ENCODE data around the gene TENM3. TPM values are rescaled to one million over a fixed set of nuclear protein-coding genes. Genes with fewer than 3 reads are reported as not detected.

Gene TENM3
- total RNA-seq, 1 donor from 2014 or later = 2.8 TPM

DNA sequence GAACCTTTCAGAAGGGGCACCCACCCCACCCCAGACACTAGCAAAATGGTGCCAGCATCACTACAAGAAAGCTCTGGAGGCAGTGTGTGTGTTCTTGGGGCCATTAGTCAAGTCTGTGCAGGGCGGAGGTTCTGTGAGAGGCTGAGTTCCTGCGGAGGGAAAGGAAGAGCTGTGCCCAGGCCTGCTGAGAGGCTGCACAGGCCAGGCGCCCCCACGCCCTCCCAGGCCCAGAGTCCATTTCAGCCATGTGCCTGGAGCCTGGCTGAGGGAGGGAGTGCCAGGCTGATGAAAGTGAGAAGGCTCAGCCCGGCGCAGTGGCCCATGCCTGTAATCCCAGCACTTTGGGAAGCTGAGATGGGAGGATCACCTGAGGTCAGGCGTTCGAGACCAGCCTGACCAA, 584.0 kb downstream of the TENM3 start:
- H3K4me3 ChIP-seq = no peak overlapping the region
- DNase-seq (ENCODE audit: low spot score in 2 of 2) = no peak
- no peak overlapping the region for H3K27ac ChIP-seq
- no peaks in the 10 kb centered on the region for H3K27me3 ChIP-seq
- no peaks in the 10 kb centered on the region for H3K36me3 ChIP-seq
- no peaks in the 10 kb centered on the region for H3K9me3 ChIP-seq
- no peaks in the 10 kb centered on the region for H3K4me1 ChIP-seq
- intact Hi-C loops (cut with DNase I) = no loop called here
- TF ChIP-seq, protein P1, sequence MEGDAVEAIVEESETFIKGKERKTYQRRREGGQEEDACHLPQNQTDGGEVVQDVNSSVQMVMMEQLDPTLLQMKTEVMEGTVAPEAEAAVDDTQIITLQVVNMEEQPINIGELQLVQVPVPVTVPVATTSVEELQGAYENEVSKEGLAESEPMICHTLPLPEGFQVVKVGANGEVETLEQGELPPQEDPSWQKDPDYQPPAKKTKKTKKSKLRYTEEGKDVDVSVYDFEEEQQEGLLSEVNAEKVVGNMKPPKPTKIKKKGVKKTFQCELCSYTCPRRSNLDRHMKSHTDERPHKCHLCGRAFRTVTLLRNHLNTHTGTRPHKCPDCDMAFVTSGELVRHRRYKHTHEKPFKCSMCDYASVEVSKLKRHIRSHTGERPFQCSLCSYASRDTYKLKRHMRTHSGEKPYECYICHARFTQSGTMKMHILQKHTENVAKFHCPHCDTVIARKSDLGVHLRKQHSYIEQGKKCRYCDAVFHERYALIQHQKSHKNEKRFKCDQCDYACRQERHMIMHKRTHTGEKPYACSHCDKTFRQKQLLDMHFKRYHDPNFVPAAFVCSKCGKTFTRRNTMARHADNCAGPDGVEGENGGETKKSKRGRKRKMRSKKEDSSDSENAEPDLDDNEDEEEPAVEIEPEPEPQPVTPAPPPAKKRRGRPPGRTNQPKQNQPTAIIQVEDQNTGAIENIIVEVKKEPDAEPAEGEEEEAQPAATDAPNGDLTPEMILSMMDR (IDR thresholded peaks at IDR 0.05) = no peak

DNA sequence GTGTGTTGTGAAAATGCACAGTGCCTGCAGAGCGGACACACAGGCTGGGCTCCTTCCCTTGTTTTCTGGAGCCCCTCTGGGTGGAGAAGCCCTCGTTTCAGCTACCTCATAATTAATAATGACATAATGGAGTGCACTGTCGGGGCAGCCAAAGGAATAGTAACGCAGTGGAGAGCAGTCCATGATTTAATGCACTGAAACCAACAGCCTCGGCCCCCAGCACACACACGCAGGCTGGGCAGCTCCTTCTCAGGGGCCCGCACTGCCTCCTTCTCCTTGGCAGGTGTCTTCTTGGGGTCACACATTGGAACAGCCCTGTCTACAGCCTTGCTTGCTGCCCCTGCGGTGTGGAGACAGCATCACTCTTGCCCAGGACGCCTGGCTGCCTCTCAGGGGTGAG, 584.8 kb downstream of the TENM3 start:
- H3K36me3 ChIP-seq = no peaks in the 10 kb centered on the region
- H3K27me3 ChIP-seq = no peaks in the 10 kb centered on the region
- DNase-seq (ENCODE audit: low spot score in 2 of 2) = no peak
- no peak overlapping the region for H3K27ac ChIP-seq
- no peaks in the 10 kb centered on the region for H3K4me1 ChIP-seq
- TF ChIP-seq, protein P1 (IDR thresholded peaks at IDR 0.05) = no peak
- H3K4me3 ChIP-seq = no peak overlapping the region
- H3K9me3 ChIP-seq = no peaks in the 10 kb centered on the region
- intact Hi-C loops (cut with DNase I) = no loop called here

- Histone ChIP-seq H3K9me3 (no peaks in the 10 kb centered on the region), H3K27me3 (no peaks in the 10 kb centered on the region), H3K4me3 (no peak overlapping the region), H3K27ac (no peak overlapping the region), H3K36me3 (no peaks in the 10 kb centered on the region), H3K4me1 (no peaks in the 10 kb centered on the region)
- DNase-seq (ENCODE audit: low spot score in 2 of 2) = no peak
- intact Hi-C loops (cut with DNase I) = no loop called here
- TF ChIP-seq, protein P1 (IDR thresholded peaks at IDR 0.05) = no peak
These were observed 585.3 kb downstream of the TENM3 start for GRCh38 chr4:182828360-182829025.

DNA sequence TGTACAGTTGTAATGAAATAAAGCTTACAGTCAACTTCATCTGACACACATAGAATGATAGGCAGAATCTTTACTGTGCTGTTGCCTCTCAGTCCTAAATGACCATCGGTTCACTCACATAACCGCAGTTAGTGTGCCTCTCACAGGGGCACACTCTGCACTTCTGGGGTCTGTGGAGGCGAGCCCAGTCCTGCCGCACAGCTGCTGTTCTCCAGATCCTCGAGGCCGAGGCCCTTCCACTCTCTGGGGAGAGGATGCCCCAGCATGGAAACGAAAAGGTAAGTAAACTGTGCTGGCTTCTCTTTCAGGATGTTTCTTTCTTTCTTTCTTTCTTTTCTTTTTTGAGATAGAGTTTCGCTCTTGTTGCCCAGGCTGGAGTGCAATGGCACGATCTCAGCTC, 586.0 kb downstream of the TENM3 start:
- Histone ChIP-seq H3K4me3 (no peak overlapping the region), H3K36me3 (no peaks in the 10 kb centered on the region), H3K27ac (no peak overlapping the region), H3K4me1 (no peaks in the 10 kb centered on the region), H3K27me3 (no peaks in the 10 kb centered on the region), H3K9me3 (no peaks in the 10 kb centered on the region)
- no peak for DNase-seq (ENCODE audit: low spot score in 2 of 2)
- intact Hi-C loops (cut with DNase I) = no loop called here
- TF ChIP-seq, protein P1 (IDR thresholded peaks at IDR 0.05) = no peak

DNA sequence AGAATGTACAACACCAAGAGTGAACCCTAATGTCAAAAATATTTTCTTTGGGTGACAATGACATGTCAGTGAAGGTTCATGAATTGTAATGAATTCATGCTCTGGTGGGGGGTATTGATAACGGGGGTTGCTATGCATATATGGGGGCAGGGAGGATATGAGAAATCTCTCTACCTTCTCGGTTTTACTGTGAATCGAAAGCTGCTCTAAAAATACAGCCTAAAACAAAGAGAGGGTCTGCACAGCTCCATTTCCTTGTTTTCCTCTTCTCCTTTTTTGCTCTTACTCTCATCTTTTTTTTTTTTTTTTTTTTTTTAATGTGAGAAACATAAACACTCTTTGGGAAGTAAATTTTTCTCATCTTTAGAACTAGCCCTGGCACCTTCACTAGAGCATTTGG, 588.2 kb downstream of the TENM3 start:
- TF ChIP-seq, protein P1 (IDR thresholded peaks at IDR 0.05) = no peak
- Histone ChIP-seq H3K4me1 (no peaks in the 10 kb centered on the region), H3K9me3 (no peaks in the 10 kb centered on the region), H3K27me3 (no peaks in the 10 kb centered on the region), H3K36me3 (no peaks in the 10 kb centered on the region), H3K27ac (no peak overlapping the region), H3K4me3 (no peak overlapping the region)
- no peak for DNase-seq (ENCODE audit: low spot score in 2 of 2)
- intact Hi-C loops (cut with DNase I) = no loop called here

Measured in ascending aorta (tissue), 2 donors.